ENCODE data around the gene C9orf152. TPM values are rescaled to one million over a fixed set of nuclear protein-coding genes. Genes with fewer than 3 reads are reported as not detected.

The C9orf152 gene
- total and polyA plus RNA-seq, 2 of the 13 experiments (the other 11 are each of a cell fraction or from before 2014, with no cell fraction given), result 0.24 to 0.48 TPM

DNA sequence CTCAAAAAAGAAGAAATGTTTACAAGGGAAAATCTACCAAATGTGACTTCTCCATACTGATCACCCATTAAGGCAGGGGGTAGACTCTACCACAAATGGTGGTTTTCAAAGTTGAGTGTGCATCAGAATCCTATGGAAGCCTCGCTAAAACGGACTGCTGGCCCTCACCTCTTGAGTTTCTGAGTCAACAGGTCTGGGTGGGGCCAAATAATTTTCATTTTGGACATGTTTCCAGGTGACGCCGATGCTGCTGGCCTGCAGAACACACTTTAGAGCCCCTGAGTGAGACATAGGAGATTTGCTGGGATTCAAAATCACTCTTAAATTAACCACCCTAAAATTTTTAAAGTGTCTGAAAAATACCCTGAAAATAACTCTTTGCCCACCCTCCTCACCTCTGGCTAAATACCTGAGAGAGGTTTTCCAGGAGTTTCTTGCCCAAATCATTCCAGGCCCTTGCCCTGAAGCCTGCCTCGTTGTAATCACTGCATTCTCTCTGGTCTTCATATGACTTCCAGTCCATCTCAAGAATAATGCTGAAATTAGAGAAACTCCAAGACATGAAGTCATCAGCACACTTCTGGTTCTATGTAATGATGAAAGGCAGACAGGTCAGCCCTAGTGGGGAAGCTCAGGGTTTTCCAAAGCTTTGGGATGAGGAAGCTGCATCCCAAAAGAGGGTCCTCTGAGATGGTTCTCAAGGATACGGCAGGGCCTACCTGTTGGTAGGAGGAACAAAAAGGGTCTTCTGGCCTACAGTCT is 18.2 kb downstream of the C9orf152 start:
- in situ Hi-C loops (cut with HindIII; ENCODE audit: extremely low pct_ligation_motif_present, low pct_unique_long_range_greater_than_20kb), result no loop called here
- no peaks in the 10 kb centered on the region for H3K36me3 ChIP-seq (replicated peaks in 1 of 2; ENCODE audit: control insufficient read depth in 1 of 2, insufficient read depth in 2 of 2, low read length in 2 of 2)
- no peaks in the 10 kb centered on the region for H4K20me1 ChIP-seq (ENCODE audit: insufficient read depth, low read length)
- H3K4me3 ChIP-seq (replicated peaks in 1 of 3; ENCODE audit: insufficient read depth in 1 of 3, low read depth in 2 of 3, low read length in 3 of 3), result no peak overlapping the region
- no peak overlapping the region for H3K4me2 ChIP-seq (ENCODE audit: low read depth, low read length)
- CTCF ChIA-PET (ENCODE audit: low intra/inter-chr PET ratio, low total read pairs), result no interaction called here
- intact Hi-C loops (cut with micrococcal nuclease; ENCODE audit: unreplicated experiment), result no loop called here
- no peak overlapping the region for H2AFZ ChIP-seq (ENCODE audit: low read length)
- H3K4me1 ChIP-seq (ENCODE audit: insufficient read depth, low read length), result peaks cover 70% of the 10 kb centered on the region
- no peak for DNase-seq (ENCODE audit: low spot score)
- H3K79me2 ChIP-seq (ENCODE audit: insufficient read depth, low read length), result no peaks in the 10 kb centered on the region
- ATAC-seq, result no peak
- H3K27ac ChIP-seq (ENCODE audit: extremely low read length, insufficient read depth, low read length), result peak overlapping the region; percentile 37
- POLR2A ChIA-PET, result interaction anchor here (0.6 to 1.2 kb wide), 3 partner anchors 8 to 67 kb away, joined by 4 to 7 read pairs (median 5); partner anchors contain the start of gene TXN
- no peak for FAIRE-seq
- no peak overlapping the region for H3K9ac ChIP-seq (ENCODE audit: insufficient read depth, low read depth, low read length)
- no peaks in the 10 kb centered on the region for H3K27me3 ChIP-seq (ENCODE audit: control insufficient read depth in 1 of 2, insufficient read depth in 2 of 2, low read length in 2 of 2)
- no peaks in the 10 kb centered on the region for H3K9me3 ChIP-seq (ENCODE audit: low read length)
- 94% methylated on average over 6 of the region's 6 CpGs for WGBS (ENCODE audit: low lambda C conversion rate)
- BruUV-seq (replicated peaks), result no TSS peak
- no peak for TF ChIP-seq ZNF280B (CRISPR knock-in tag; IDR thresholded peaks at IDR 0.05; ENCODE audit: borderline replicate concordance)

DNA sequence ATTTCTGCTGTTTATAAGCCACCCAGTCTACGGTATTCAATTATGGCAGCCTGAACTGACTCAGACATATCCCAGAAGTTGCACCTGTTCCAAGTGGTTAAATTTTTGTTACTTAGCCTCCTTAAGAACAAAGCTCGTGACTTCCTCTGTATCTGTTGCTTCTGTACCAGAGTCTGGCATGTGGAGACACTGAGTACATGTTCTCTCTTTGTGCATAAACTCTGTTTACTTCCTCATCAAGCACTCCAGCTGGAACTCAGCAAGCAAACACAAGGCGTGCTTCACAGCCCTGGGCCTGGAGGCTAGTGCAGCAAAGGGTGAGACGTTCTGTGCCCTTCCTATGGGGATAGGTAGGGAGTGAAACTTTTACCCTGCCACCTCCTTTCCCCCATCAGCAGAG is 19.0 kb downstream of the C9orf152 start:
- FAIRE-seq (peak; percentile 53), ATAC-seq (peak; percentile 92), DNase-seq (ENCODE audit: low spot score) (peak; percentile 33)
- no peaks in the 10 kb centered on the region for H3K27me3 ChIP-seq (ENCODE audit: control insufficient read depth in 1 of 2, insufficient read depth in 2 of 2, low read length in 2 of 2)
- peak overlapping the region; percentile 6; the same call in 1 of the 2 replicates for H3K9ac ChIP-seq (ENCODE audit: insufficient read depth, low read depth, low read length)
- H3K4me3 ChIP-seq (replicated peaks in 1 of 3; ENCODE audit: insufficient read depth in 1 of 3, low read depth in 2 of 3, low read length in 3 of 3), result no peak overlapping the region
- in situ Hi-C loops (cut with HindIII; ENCODE audit: extremely low pct_ligation_motif_present, low pct_unique_long_range_greater_than_20kb) (no loop called here), intact Hi-C loops (cut with micrococcal nuclease; ENCODE audit: unreplicated experiment) (no loop called here)
- BruUV-seq (replicated peaks), result no TSS peak
- peaks cover 68% of the 10 kb centered on the region for H3K4me1 ChIP-seq (ENCODE audit: insufficient read depth, low read length)
- H3K27ac ChIP-seq (ENCODE audit: extremely low read length, insufficient read depth, low read length), result peak overlapping the region; percentile 37
- 33% methylated on average over 4 of the region's 4 CpGs for WGBS (ENCODE audit: low lambda C conversion rate)
- no peaks in the 10 kb centered on the region for H3K79me2 ChIP-seq (ENCODE audit: insufficient read depth, low read length)
- peak overlapping the region; percentile 16 for H2AFZ ChIP-seq (ENCODE audit: low read length)
- ChIA-PET CTCF (ENCODE audit: low intra/inter-chr PET ratio, low total read pairs) (no interaction called here), POLR2A (interaction anchor here (0.6 to 1.2 kb wide), 3 partner anchors 9 to 67 kb away, joined by 4 to 7 read pairs (median 5); partner anchors contain the start of gene TXN)
- H3K36me3 ChIP-seq (replicated peaks in 1 of 2; ENCODE audit: control insufficient read depth in 1 of 2, insufficient read depth in 2 of 2, low read length in 2 of 2), result no peaks in the 10 kb centered on the region
- H3K4me2 ChIP-seq (ENCODE audit: low read depth, low read length), result no peak overlapping the region
- H4K20me1 ChIP-seq (ENCODE audit: insufficient read depth, low read length), result no peaks in the 10 kb centered on the region
- no peaks in the 10 kb centered on the region for H3K9me3 ChIP-seq (ENCODE audit: low read length)
- TF ChIP-seq SAP130 (CRISPR knock-in tag; IDR thresholded peaks at IDR 0.05; ENCODE audit: low read depth), result peak; percentile 74
- no peak for TF ChIP-seq ZNF777 (CRISPR knock-in tag; IDR thresholded peaks at IDR 0.05)
- TF ChIP-seq EHMT2 (IDR thresholded peaks at IDR 0.05; ENCODE audit: borderline replicate concordance, low read depth, low read length), result no peak
- no peak for TF ChIP-seq CBFB (CRISPR knock-in tag; IDR thresholded peaks at IDR 0.05)
- peak; percentile 49; the same call in 1 of the 2 replicates for TF ChIP-seq DPF2 (CRISPR knock-in tag; IDR thresholded peaks at IDR 0.05; ENCODE audit: borderline replicate concordance, low read depth)
- TF ChIP-seq ZNF367 (CRISPR knock-in tag; IDR thresholded peaks at IDR 0.05; ENCODE audit: borderline replicate concordance), result no peak
- no peak for TF ChIP-seq RORA (CRISPR knock-in tag; IDR thresholded peaks at IDR 0.05)
- TF ChIP-seq NR2C2 (CRISPR knock-in tag; IDR thresholded peaks at IDR 0.05; ENCODE audit: borderline replicate concordance), result no peak
- no peak for TF ChIP-seq ZNF446 (CRISPR knock-in tag; IDR thresholded peaks at IDR 0.05)
- TF ChIP-seq, protein P1, sequence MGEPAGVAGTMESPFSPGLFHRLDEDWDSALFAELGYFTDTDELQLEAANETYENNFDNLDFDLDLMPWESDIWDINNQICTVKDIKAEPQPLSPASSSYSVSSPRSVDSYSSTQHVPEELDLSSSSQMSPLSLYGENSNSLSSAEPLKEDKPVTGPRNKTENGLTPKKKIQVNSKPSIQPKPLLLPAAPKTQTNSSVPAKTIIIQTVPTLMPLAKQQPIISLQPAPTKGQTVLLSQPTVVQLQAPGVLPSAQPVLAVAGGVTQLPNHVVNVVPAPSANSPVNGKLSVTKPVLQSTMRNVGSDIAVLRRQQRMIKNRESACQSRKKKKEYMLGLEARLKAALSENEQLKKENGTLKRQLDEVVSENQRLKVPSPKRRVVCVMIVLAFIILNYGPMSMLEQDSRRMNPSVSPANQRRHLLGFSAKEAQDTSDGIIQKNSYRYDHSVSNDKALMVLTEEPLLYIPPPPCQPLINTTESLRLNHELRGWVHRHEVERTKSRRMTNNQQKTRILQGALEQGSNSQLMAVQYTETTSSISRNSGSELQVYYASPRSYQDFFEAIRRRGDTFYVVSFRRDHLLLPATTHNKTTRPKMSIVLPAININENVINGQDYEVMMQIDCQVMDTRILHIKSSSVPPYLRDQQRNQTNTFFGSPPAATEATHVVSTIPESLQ (CRISPR knock-in tag; conservative IDR thresholded peaks at IDR 0.05), result no peak
- peak; percentile 32; the same call in 1 of the 2 replicates for TF ChIP-seq HDAC1 (CRISPR knock-in tag; IDR thresholded peaks at IDR 0.05)

All from HepG2 (cell line).